Stomach (tissue), 9 donors: ENCODE results near the gene TMC5. TPM values are rescaled to one million over a fixed set of nuclear protein-coding genes. Genes with fewer than 3 reads are reported as not detected.

ENCODE experiments used
- DNase-seq, 2 donors: peaks; one replicate each; pipeline versions ENCODE4 v3.0.0 to v3.0.0-alpha.2; 2013 to 2019
- H3K27ac ChIP-seq, 5 donors: fragments of 200-600 bp in 4 of 5; sonication (generic) in 4 of 5; one replicate each; pipeline ENCODE4 v1.5.1; 2013 to 2019; ENCODE audit warnings: mild to moderate bottlenecking in 1 of 5, moderate library complexity in 1 of 5
- H3K27me3 ChIP-seq, 3 donors: fragments of 200-600 bp; sonication (generic); one replicate each; pipeline ENCODE4 v1.5.1; 2017 to 2019; ENCODE audit warnings: mixed run types in 1 of 3
- H3K36me3 ChIP-seq, 4 donors: fragments of 200-600 bp; sonication (generic); 1 replicate in 3 of 4; 2 replicates in 1 of 4; pipeline ENCODE4 v1.5.1; 2016 to 2019
- H3K4me1 ChIP-seq, 4 donors: fragments of 200-600 bp; sonication (generic); one replicate each; pipeline ENCODE4 v1.5.1; 2016 to 2019
- H3K4me3 ChIP-seq, 4 donors: fragments of 200-600 bp; sonication (generic) in 3 of 4; one replicate each; pipeline ENCODE4 v1.5.1; 2016 to 2019; ENCODE audit warnings: mild to moderate bottlenecking in 1 of 4
- H3K9me3 ChIP-seq, 4 donors: fragments of 200-600 bp; sonication (generic); one replicate each; pipeline ENCODE4 v1.5.1; 2016 to 2019
- CTCF ChIP-seq, 7 experiments: fragments of 450-650 bp in 4 of 7; fragments of 200-600 bp in 3 of 7; sonication (generic) in 3 of 7; IDR thresholded peaks; one replicate each; pipeline ENCODE4 v1.5.1; 2016 to 2019; ENCODE audit warnings: antibody characterized with exemption in 7 of 7, control low read depth in 2 of 7, mild to moderate bottlenecking in 1 of 7
- EP300 ChIP-seq: sonication (generic); formaldehyde crosslinking; IDR thresholded peaks from one replicate; pipeline ENCODE4 v1.6.1; 2017; ENCODE audit warnings: antibody characterized with exemption
- POLR2A ChIP-seq, 4 donors: fragments of 450-650 bp; IDR thresholded peaks; one replicate each; pipeline ENCODE4 v1.6.1; 2016; ENCODE audit warnings: antibody characterized with exemption in 4 of 4, control low read depth in 2 of 4, mild to moderate bottlenecking in 1 of 4, moderate library complexity in 1 of 4
- POLR2AphosphoS5 ChIP-seq, 3 donors: sonication (generic); formaldehyde crosslinking; IDR thresholded peaks; one replicate each; pipeline ENCODE4 v1.6.1; 2016; ENCODE audit warnings: antibody characterized with exemption in 3 of 3
- WGBS, 5 donors: extraction: QIAGEN DNeasy Blood & Tissue Kit in 3 of 5; methylation state at CpG; one replicate each; pipeline versions ENCODE4 v1.1.5 to v1.1.7; 2013 to 2018; 5-methylcytosine and 5-hydroxymethylcytosine counted together
- intact Hi-C: fragments of 100-400 bp; cut with DNase I; formaldehyde crosslinking; loops from one replicate; pipeline ENCODE4 v1.15.1; 2023; ENCODE audit warnings: low total_unique reads
- polyA plus RNA-seq, 3 donors: library from polyadenylated mRNA; stranded (reverse); fragments of 200-250 nt; gene quantifications; one replicate each; pipeline ENCODE4 v1.2.3, GENCODE V29; 2013
- total RNA-seq, 5 donors: library from RNA; depleted of rRNA; stranded (reverse); fragments of >200 nt; gene quantifications; one replicate each; pipeline versions ENCODE4 v1.1.0 to v1.2.3, GENCODE V29; 2014 to 2016
- donor health status: healthy with polysubstance abuse.
- donor health status: Bipolar disorder and iron deficiency.
- donor health status: healthy.

TMC5 gene
- total and polyA plus RNA-seq, 8 donors: 7.2 to 92.7 (median 28.2) TPM

GRCh38 chr16:19486051-19486450 is 68.4 kb downstream of the TMC5 start:
- intact Hi-C loops: no loop called here
- peaks cover 7 to 73% (median 40%) of the 10 kb centered on the region in 4 donors for H3K36me3 ChIP-seq
- no peaks in the 10 kb centered on the region for H3K9me3 ChIP-seq
- H3K27ac ChIP-seq: no peak overlapping the region
- H3K4me1 ChIP-seq: peaks cover 0 to 18% (median 7%) of the 10 kb centered on the region in 4 donors
- H3K27me3 ChIP-seq: no peaks in the 10 kb centered on the region
- no peak for DNase-seq
- 72 to 92% (median 86%) methylated on average over 3 to 4 of the region's 4 CpGs for WGBS, 5 donors
- TF ChIP-seq POLR2A (IDR thresholded peaks at IDR 0.05) (no peak), CTCF (IDR thresholded peaks at IDR 0.05) (no peak), EP300 (no peak), POLR2AphosphoS5 (IDR thresholded peaks at IDR 0.05) (no peak)
- H3K4me3 ChIP-seq: no peak overlapping the region

GRCh38 chr16:19486750-19487325 is 69.2 kb downstream of the TMC5 start:
- H3K36me3 ChIP-seq: peaks cover 0 to 73% (median 38%) of the 10 kb centered on the region in 4 donors
- H3K27me3 ChIP-seq: no peaks in the 10 kb centered on the region
- H3K27ac ChIP-seq: peak overlapping the region in 1 of 5 donors; percentile 70
- H3K9me3 ChIP-seq: no peaks in the 10 kb centered on the region
- WGBS, 5 donors: 85 to 88% (median 86%) methylated on average over 10 of the region's 10 CpGs
- intact Hi-C loops: no loop called here
- no peak for TF ChIP-seq EP300
- no peak for TF ChIP-seq POLR2AphosphoS5 (IDR thresholded peaks at IDR 0.05)
- no peak for TF ChIP-seq CTCF (IDR thresholded peaks at IDR 0.05)
- TF ChIP-seq POLR2A (IDR thresholded peaks at IDR 0.05): no peak
- no peak overlapping the region for H3K4me3 ChIP-seq
- H3K4me1 ChIP-seq: peaks cover 0 to 18% (median 7%) of the 10 kb centered on the region in 4 donors
- DNase-seq: no peak

GRCh38 chr16:19488213-19488640 is 70.5 kb downstream of the TMC5 start:
- H3K36me3 ChIP-seq: peaks cover 0 to 73% (median 36%) of the 10 kb centered on the region in 4 donors

GRCh38 chr16:19490619-19491018 is 72.9 kb downstream of the TMC5 start:
- peaks cover 3 to 72% (median 40%) of the 10 kb centered on the region in 4 donors for H3K36me3 ChIP-seq

More at GRCh38 chr16:19488213-19488640, 70.5 kb downstream of the TMC5 start:
- no peak overlapping the region for H3K4me3 ChIP-seq
- TF ChIP-seq POLR2A (IDR thresholded peaks at IDR 0.05) (no peak), EP300 (no peak), CTCF (IDR thresholded peaks at IDR 0.05) (no peak), POLR2AphosphoS5 (IDR thresholded peaks at IDR 0.05) (no peak)
- intact Hi-C loops: no loop called here
- DNase-seq: peak; percentile 46 to 81
- peaks cover 0 to 18% (median 7%) of the 10 kb centered on the region in 4 donors for H3K4me1 ChIP-seq
- peak overlapping the region; percentile 50 to 70 (median 67) for H3K27ac ChIP-seq
- H3K9me3 ChIP-seq: no peaks in the 10 kb centered on the region
- no peaks in the 10 kb centered on the region for H3K27me3 ChIP-seq
- WGBS, 5 donors: 33 to 61% (median 39%) methylated on average over 4 of the region's 4 CpGs

More at GRCh38 chr16:19490619-19491018, 72.9 kb downstream of the TMC5 start:
- Histone ChIP-seq H3K9me3 (no peaks in the 10 kb centered on the region), H3K27ac (no peak overlapping the region), H3K4me3 (no peak overlapping the region), H3K27me3 (no peaks in the 10 kb centered on the region), H3K4me1 (peaks cover 0 to 18% (median 7%) of the 10 kb centered on the region in 4 donors)
- intact Hi-C loops: no loop called here
- TF ChIP-seq CTCF (IDR thresholded peaks at IDR 0.05) (no peak), EP300 (no peak), POLR2A (IDR thresholded peaks at IDR 0.05) (no peak), POLR2AphosphoS5 (IDR thresholded peaks at IDR 0.05) (no peak)
- WGBS, 5 donors: 67 to 94% (median 81%) methylated on average over 1 of the region's 1 CpG
- no peak for DNase-seq
